Sigmoid colon (tissue), 7 donors: ENCODE data around the gene MICAL2. TPM values are rescaled to one million over a fixed set of nuclear protein-coding genes. Genes with fewer than 3 reads are reported as not detected.

Experiments used
- DNase-seq: peaks from one replicate; pipeline ENCODE4 v3.0.0-alpha.2; 2019
- H3K27ac ChIP-seq, 4 donors: fragments of 200-600 bp; sonication (generic); one replicate each; pipeline ENCODE4 v1.5.1; 2016 to 2019; ENCODE audit warnings: mild to moderate bottlenecking in 1 of 4
- H3K27me3 ChIP-seq, 3 donors: fragments of 200-600 bp; sonication (generic); one replicate each; pipeline ENCODE4 v1.5.1; 2019; ENCODE audit warnings: mild to moderate bottlenecking in 1 of 3
- H3K36me3 ChIP-seq, 4 donors: fragments of 200-600 bp; sonication (generic); one replicate each; pipeline ENCODE4 v1.5.1; 2016 to 2019
- H3K4me1 ChIP-seq, 4 donors: fragments of 200-600 bp; sonication (generic); one replicate each; pipeline ENCODE4 v1.5.1; 2017 to 2019
- H3K4me3 ChIP-seq, 4 donors: fragments of 200-600 bp; sonication (generic); one replicate each; pipeline ENCODE4 v1.5.1; 2017 to 2019; ENCODE audit warnings: mild to moderate bottlenecking in 2 of 4, moderate library complexity in 1 of 4
- H3K9me3 ChIP-seq, 4 donors: fragments of 200-600 bp in 3 of 4; sonication (generic) in 3 of 4; one replicate each; pipeline versions ENCODE4 v1.5.1 to v1.6.1; 2013 to 2019
- EP300 ChIP-seq, 4 donors: sonication (generic); formaldehyde crosslinking; IDR thresholded peaks; one replicate each; pipeline ENCODE4 v1.6.1; 2017; ENCODE audit warnings: antibody characterized with exemption in 4 of 4
- POLR2A ChIP-seq, 2 donors: fragments of 450-650 bp; IDR thresholded peaks; one replicate each; pipeline ENCODE4 v1.6.1; 2016; ENCODE audit warnings: antibody characterized with exemption in 2 of 2, mild to moderate bottlenecking in 2 of 2, moderate library complexity in 2 of 2
- POLR2AphosphoS5 ChIP-seq, 4 donors: sonication (generic); formaldehyde crosslinking; IDR thresholded peaks; one replicate each; pipeline ENCODE4 v1.6.1; 2017; ENCODE audit warnings: antibody characterized with exemption in 4 of 4
- WGBS, 2 donors: extraction: QIAGEN DNeasy Blood & Tissue Kit; methylation state at CpG; one replicate each; pipeline ENCODE4 v1.1.7; 2013; 5-methylcytosine and 5-hydroxymethylcytosine counted together
- intact Hi-C: fragments of 100-400 bp; cut with DNase I; formaldehyde crosslinking; loops from one replicate; pipeline ENCODE4 v1.15.1; 2023
- polyA plus RNA-seq, 3 donors: library from polyadenylated mRNA; stranded (reverse); fragments of 200-250 nt; gene quantifications; one replicate each; pipeline ENCODE4 v1.2.3, GENCODE V29; 2013
- total RNA-seq, 4 donors: library from RNA; depleted of rRNA; stranded (reverse); fragments of >200 nt; gene quantifications; one replicate each; pipeline ENCODE4 v1.1.0, GENCODE V29; 2016
- TF ChIP-seq, protein P1 (sequence below), 4 experiments: fragments of 450-650 bp in 3 of 4; fragments of 200-600 bp in 1 of 4; IDR thresholded peaks; one replicate each; pipeline ENCODE4 v1.5.1; 2016 to 2019; ENCODE audit warnings: antibody characterized with exemption in 4 of 4, mild to moderate bottlenecking in 3 of 4, moderate library complexity in 2 of 4
- donor health status: healthy with polysubstance abuse.
- donor health status: Bipolar disorder and iron deficiency.
- donor health status: healthy.

Gene MICAL2
- total and polyA plus RNA-seq, 7 donors, result 36.6 to 145 (median 115) TPM

DNA sequence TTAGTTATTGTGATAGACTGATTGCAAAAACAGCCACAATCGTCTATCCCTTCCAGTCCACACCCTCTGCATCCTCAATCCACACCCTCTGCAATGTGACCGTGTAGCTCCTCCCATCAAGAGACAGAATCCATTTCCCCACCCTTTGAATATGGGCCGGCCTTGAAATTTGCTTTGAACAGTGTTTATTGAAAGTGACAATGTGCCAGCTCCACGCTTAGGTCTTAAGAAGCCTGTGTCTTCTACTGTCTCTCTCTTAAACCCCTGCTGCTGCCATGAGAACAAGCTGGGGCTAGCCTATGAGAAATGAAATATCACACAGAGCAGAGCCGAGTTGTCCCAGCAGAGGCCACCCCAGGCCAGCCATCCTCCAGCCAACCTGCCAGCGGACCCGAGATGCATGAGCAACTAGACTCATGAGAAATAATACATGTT, 22.3 kb upstream of the MICAL2 start:
- DNase-seq, result peak; percentile 77
- 12 to 39% methylated on average over 7 of the region's 7 CpGs for WGBS, 2 donors
- intact Hi-C loops, result no loop called here

DNA sequence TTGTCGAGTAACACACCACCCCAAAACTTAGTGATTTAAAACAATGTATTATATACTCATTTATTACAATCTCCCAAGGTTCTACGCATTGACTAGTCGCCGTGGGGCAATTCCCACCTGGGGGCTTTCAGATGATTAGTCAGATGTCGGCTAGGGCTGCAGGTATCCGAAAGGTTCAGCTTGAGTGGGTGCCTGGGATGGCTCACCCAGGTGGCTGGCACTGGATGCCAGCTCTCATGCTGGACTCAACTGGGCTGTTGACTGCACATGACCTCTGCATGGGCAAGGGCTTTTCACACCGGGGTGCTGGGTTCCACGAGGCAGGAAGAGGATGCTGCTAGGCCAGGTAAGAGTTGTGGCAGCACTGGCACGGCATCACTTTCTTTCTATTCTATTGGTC, 21.9 kb upstream of the MICAL2 start:
- intact Hi-C loops, result no loop called here
- Histone ChIP-seq H3K4me1 (peaks cover 0 to 43% (median 38%) of the 10 kb centered on the region in 4 donors), H3K9me3 (no peaks in the 10 kb centered on the region), H3K4me3 (no peak overlapping the region), H3K27ac (peak overlapping the region in 3 of 4 donors; percentile 78 to 97 (median 89)), H3K36me3 (no peaks in the 10 kb centered on the region), H3K27me3 (no peaks in the 10 kb centered on the region)
- TF ChIP-seq EP300 (IDR thresholded peaks at IDR 0.05), result no peak
- TF ChIP-seq, protein P1, sequence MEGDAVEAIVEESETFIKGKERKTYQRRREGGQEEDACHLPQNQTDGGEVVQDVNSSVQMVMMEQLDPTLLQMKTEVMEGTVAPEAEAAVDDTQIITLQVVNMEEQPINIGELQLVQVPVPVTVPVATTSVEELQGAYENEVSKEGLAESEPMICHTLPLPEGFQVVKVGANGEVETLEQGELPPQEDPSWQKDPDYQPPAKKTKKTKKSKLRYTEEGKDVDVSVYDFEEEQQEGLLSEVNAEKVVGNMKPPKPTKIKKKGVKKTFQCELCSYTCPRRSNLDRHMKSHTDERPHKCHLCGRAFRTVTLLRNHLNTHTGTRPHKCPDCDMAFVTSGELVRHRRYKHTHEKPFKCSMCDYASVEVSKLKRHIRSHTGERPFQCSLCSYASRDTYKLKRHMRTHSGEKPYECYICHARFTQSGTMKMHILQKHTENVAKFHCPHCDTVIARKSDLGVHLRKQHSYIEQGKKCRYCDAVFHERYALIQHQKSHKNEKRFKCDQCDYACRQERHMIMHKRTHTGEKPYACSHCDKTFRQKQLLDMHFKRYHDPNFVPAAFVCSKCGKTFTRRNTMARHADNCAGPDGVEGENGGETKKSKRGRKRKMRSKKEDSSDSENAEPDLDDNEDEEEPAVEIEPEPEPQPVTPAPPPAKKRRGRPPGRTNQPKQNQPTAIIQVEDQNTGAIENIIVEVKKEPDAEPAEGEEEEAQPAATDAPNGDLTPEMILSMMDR (IDR thresholded peaks at IDR 0.05), result no peak
- TF ChIP-seq POLR2AphosphoS5 (IDR thresholded peaks at IDR 0.05), result no peak
- TF ChIP-seq POLR2A (IDR thresholded peaks at IDR 0.05), result no peak
- WGBS, 2 donors, result 93% methylated on average over 9 of the region's 9 CpGs
- no peak for DNase-seq

More for the DNA sequence above, 22.3 kb upstream of the MICAL2 start:
- Histone ChIP-seq H3K36me3 (no peaks in the 10 kb centered on the region), H3K27ac (peak overlapping the region; percentile 78 to 97 (median 88)), H3K4me3 (no peak overlapping the region), H3K9me3 (no peaks in the 10 kb centered on the region), H3K27me3 (no peaks in the 10 kb centered on the region), H3K4me1 (peaks cover 0 to 43% (median 38%) of the 10 kb centered on the region in 4 donors)
- TF ChIP-seq POLR2AphosphoS5 (IDR thresholded peaks at IDR 0.05) (no peak), EP300 (IDR thresholded peaks at IDR 0.05) (no peak), POLR2A (IDR thresholded peaks at IDR 0.05) (peak in 1 of 2 donors; percentile 11)
- TF ChIP-seq, protein P1 (IDR thresholded peaks at IDR 0.05), result peak in 2 of 4 experiments; percentile 32 to 40

DNA sequence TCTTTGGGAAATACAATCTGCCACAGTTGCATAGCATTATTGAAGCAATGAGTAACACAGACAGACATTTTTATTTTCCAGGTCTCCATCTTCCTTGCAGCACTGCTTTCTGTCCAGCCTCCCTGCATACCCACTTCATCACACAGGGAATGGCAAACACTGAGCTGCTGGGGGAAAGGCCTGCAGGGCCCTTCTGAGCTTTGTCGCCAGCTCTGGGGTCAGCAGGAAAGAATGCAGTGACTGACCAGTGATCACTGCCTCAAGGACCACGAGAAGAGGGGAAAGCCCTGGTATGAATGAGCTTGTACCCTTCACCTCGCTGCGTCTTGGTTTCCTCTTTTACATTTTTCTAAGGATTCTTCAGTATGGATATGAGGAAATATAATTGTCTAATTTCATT, 21.3 kb upstream of the MICAL2 start:
- TF ChIP-seq POLR2AphosphoS5 (IDR thresholded peaks at IDR 0.05) (no peak), POLR2A (IDR thresholded peaks at IDR 0.05) (no peak), EP300 (IDR thresholded peaks at IDR 0.05) (no peak)
- TF ChIP-seq, protein P1 (IDR thresholded peaks at IDR 0.05), result no peak
- Histone ChIP-seq H3K4me3 (no peak overlapping the region), H3K27me3 (no peaks in the 10 kb centered on the region), H3K4me1 (peaks cover 0 to 43% (median 38%) of the 10 kb centered on the region in 4 donors), H3K27ac (peak overlapping the region in 2 of 4 donors; percentile 65 to 97), H3K36me3 (no peaks in the 10 kb centered on the region), H3K9me3 (no peaks in the 10 kb centered on the region)
- DNase-seq, result no peak
- whole genome bisulfite sequencing, 2 donors, result 92 to 93% methylated on average over 4 of the region's 4 CpGs
- intact Hi-C loops, result no loop called here

DNA sequence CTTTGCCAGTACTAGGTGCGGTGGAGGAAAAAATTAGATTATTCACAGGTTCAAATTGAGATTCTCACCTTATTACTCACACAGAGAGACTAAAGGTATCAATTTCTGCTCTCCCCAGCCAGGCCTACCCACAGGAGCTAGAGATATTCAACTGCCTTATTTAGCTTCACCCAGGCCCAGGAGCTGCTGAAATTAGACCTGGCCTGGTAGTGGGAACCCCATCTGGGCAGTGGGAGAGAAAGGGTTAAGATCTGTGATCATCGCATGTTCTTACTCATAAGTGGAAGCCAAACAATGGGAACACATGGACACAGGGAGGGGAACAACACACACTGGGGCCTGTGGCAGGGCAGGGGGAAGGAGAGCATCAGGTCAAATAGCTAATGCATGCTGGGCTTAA, 20.9 kb upstream of the MICAL2 start:
- TF ChIP-seq POLR2A (IDR thresholded peaks at IDR 0.05) (no peak), POLR2AphosphoS5 (IDR thresholded peaks at IDR 0.05) (no peak), EP300 (IDR thresholded peaks at IDR 0.05) (no peak)
- TF ChIP-seq, protein P1 (IDR thresholded peaks at IDR 0.05), result no peak
- H3K27ac ChIP-seq, result peak overlapping the region in 2 of 4 donors; percentile 65 to 97
- intact Hi-C loops, result no loop called here
- H3K4me1 ChIP-seq, result peaks cover 0 to 43% (median 38%) of the 10 kb centered on the region in 4 donors
- no peaks in the 10 kb centered on the region for H3K27me3 ChIP-seq
- WGBS, 2 donors, result 64 to 73% methylated on average over 2 of the region's 2 CpGs
- H3K4me3 ChIP-seq, result no peak overlapping the region
- H3K36me3 ChIP-seq, result no peaks in the 10 kb centered on the region
- H3K9me3 ChIP-seq, result no peaks in the 10 kb centered on the region
- no peak for DNase-seq
